ENCODE data around the gene REC8. TPM values are rescaled to one million over a fixed set of nuclear protein-coding genes. Genes with fewer than 3 reads are reported as not detected.

Gene REC8
- total and polyA plus RNA-seq, 2 of the 13 experiments (the other 11 are each of a cell fraction or from before 2014, with no cell fraction given) = 3.4 to 14.7 TPM

GRCh38 chr14:24212924-24213865 lies 41.3 kb downstream of the REC8 start, which contains the start of gene CHMP4A (continued):
- TF ChIP-seq GMEB2 (CRISPR knock-in tag; IDR thresholded peaks at IDR 0.05; ENCODE audit: low read depth) = peak; percentile 61
- no peak for TF ChIP-seq ZBTB21 (CRISPR knock-in tag; IDR thresholded peaks at IDR 0.05)
- peak; percentile 87; the same call in 1 of the 2 replicates for TF ChIP-seq ZFP62 (CRISPR knock-in tag; IDR thresholded peaks at IDR 0.05)
- peak; percentile 85 for TF ChIP-seq ZNF619 (CRISPR knock-in tag; IDR thresholded peaks at IDR 0.05)
- TF ChIP-seq ATRX (CRISPR knock-in tag; IDR thresholded peaks at IDR 0.05; ENCODE audit: borderline replicate concordance) = no peak
- peak; percentile 97 for TF ChIP-seq ZNF142 (CRISPR knock-in tag; IDR thresholded peaks at IDR 0.05)
- peak; percentile 54; the same call in 1 of the 2 replicates for TF ChIP-seq ZNF75D (CRISPR knock-in tag; IDR thresholded peaks at IDR 0.05; ENCODE audit: borderline replicate concordance)
- TF ChIP-seq HOXA5 (CRISPR knock-in tag; IDR thresholded peaks at IDR 0.05) = peak; percentile 98
- 0 out of 2 replicates have a peak, but pooled peaks have one; percentile 11 for TF ChIP-seq HDAC6 (IDR thresholded peaks at IDR 0.05; ENCODE audit: low read depth, low read length)
- peak; percentile 88; the same call in 1 of the 2 replicates for TF ChIP-seq ZBTB8A (CRISPR knock-in tag; IDR thresholded peaks at IDR 0.05; ENCODE audit: borderline replicate concordance, low read depth)
- TF ChIP-seq HES4 (CRISPR knock-in tag; IDR thresholded peaks at IDR 0.05; ENCODE audit: borderline replicate concordance) = no peak; the same call in 1 of the 2 replicates
- TF ChIP-seq PRDM4 (CRISPR knock-in tag; IDR thresholded peaks at IDR 0.05; ENCODE audit: borderline replicate concordance) = no peak; the same call in 1 of the 2 replicates
- no peak for TF ChIP-seq CREBL2 (CRISPR knock-in tag; IDR thresholded peaks at IDR 0.05; ENCODE audit: borderline replicate concordance)
- 0 out of 2 replicates have a peak, but pooled peaks have one; percentile 57 for TF ChIP-seq ZNF292 (CRISPR knock-in tag; IDR thresholded peaks at IDR 0.05; ENCODE audit: borderline replicate concordance, low read depth)
- peak; percentile 99 for TF ChIP-seq ZNF781 (CRISPR knock-in tag; IDR thresholded peaks at IDR 0.05; ENCODE audit: borderline replicate concordance, not compliant biosample characterization)
- TF ChIP-seq ZNF510 (CRISPR knock-in tag; IDR thresholded peaks at IDR 0.05; ENCODE audit: low read depth) = peak; percentile 92

All from HepG2 (cell line).